Measurements from ENCODE around the gene GIGYF2.

Gene GIGYF2

DNA sequence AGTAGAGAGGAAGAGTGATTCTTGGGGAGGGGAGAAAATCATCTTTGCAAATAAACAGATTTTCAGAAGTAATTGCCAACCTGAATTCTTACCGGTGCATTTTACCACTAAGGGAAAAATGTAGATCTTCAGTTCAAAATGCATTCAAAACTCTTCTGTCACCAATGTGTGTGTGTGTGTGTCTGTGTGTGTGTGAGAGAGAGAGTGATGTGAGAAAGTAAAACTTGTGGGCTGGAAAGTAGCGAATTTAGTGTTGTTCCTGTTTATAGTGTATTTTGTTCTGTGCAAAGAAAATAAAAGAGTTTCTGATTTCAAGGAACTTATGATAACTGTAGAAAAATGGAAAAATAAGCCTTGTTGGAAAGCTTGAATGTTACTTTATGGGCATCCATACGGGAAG, 52.2 kb downstream of the GIGYF2 start:
- DNase-seq (ENCODE audit: low read depth in 2 of 2), result no peak

- no peak for DNase-seq (ENCODE audit: low read depth in 2 of 2)
Observed at GRCh38 chr2:232750135-232750671, 53.1 kb downstream of the GIGYF2 start.

- DNase-seq (ENCODE audit: low read depth in 2 of 2), result no peak
Observed at GRCh38 chr2:232757905-232758304, 60.8 kb downstream of the GIGYF2 start.

- DNase-seq (ENCODE audit: low read depth in 2 of 2), result no peak
Observed at GRCh38 chr2:232761301-232761907, 64.3 kb downstream of the GIGYF2 start.

GRCh38 chr2:232767866-232768265, 70.7 kb downstream of the GIGYF2 start:
- DNase-seq (ENCODE audit: low read depth in 2 of 2), result no peak

DNA sequence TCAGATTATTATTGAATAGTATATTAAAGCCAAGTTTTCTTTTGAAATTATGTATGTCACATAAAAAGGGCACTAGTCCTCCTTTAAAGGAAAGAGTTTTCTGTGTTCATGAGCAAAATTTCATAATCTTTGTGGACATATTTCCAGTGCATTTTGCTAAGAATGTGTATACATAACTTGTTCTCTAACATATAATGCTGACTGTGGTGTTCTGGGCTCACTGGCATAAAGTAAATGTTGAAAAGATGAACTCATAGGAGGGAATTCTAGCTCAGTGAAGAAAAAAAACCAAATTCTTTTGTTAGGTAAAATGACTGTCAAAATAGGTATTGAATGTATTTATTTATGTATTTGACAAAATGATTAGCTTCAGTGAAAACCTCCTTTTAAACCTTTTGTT, 73.1 kb downstream of the GIGYF2 start:
- DNase-seq (ENCODE audit: low read depth in 2 of 2), result no peak

DNA sequence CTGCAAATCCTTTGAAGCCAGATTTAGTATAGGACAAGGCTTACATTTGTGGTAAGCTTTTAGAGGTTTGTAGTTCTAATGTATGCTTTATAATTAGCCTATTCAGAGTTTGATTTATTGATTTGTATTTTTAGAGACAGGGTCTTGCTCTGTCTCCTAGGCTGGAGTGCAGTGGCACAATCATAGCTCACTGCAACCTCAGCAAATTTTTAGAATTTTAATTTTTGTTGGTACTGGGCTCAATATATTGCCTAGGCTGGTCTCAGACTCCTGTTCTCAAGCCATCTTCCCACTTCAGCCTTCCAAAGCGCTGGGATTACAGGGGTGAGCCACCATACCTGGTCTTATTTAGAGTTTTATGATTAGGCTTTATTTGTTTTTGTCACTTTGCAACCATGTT, 74.7 kb downstream of the GIGYF2 start:
- no peak for DNase-seq (ENCODE audit: low read depth in 2 of 2)

- DNase-seq (ENCODE audit: low read depth in 2 of 2), result no peak
Observed at GRCh38 chr2:232772531-232772930, 75.4 kb downstream of the GIGYF2 start.

GRCh38 chr2:232773815-232774214, 76.7 kb downstream of the GIGYF2 start:
- DNase-seq (ENCODE audit: low read depth in 2 of 2), result no peak

DNA sequence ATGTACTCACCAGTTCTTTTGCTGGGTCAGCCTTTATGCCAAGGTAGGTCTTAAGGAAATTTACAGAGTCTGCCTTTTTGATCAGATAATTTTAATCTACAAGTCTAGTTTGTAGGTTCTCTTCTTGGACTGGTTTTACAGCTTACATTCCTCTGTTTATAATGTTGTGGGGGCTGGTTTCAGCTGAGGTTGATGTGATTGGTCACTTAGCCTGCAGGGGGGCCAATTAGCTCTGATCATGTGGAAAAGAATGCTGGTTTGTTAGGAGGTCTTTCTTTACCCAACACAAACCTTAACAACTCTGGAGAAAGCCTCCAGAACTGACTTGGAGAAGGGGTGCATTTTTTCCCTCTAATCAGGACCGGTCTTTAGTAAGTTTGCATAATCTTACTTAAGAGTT, 79.3 kb downstream of the GIGYF2 start, which contains the start of gene KCNJ13:
Gene KCNJ13 (minus strand): TSS at position 131 of the 400 bp plus-strand sequence. CDS start 5,203 bp downstream, outside the sequence.
- no peak for DNase-seq (ENCODE audit: low read depth in 2 of 2)

DNA sequence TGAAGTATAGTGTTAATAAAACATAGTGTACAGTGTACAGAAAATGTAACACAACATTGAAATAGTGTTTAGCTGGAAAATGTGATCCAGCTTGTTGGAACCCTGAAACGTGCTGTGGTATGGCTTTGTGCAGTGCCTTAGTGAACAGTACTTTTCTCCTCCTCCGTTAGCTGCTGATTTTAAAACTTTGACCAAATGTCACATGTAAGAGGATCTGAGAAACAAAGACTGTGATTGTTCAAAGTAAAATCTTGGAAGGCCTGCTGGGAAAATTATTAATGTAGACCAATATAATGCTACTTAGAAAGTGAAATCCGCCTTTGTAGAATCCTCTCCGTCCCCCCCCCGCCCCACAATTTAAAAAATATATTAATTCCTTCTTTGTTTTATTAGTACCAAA, 80.1 kb downstream of the GIGYF2 start:
- DNase-seq (ENCODE audit: low read depth in 2 of 2), result no peak

GRCh38 chr2:232779465-232779864, 82.3 kb downstream of the GIGYF2 start:
- DNase-seq (ENCODE audit: low read depth in 2 of 2), result no peak

GRCh38 chr2:232779934-232780333, 82.8 kb downstream of the GIGYF2 start:
- no peak for DNase-seq (ENCODE audit: low read depth in 2 of 2)

- DNase-seq (ENCODE audit: low read depth in 2 of 2), result no peak
Observed at GRCh38 chr2:232781765-232782164, 84.6 kb downstream of the GIGYF2 start.

GRCh38 chr2:232783278-232783677, 86.1 kb downstream of the GIGYF2 start:
- no peak for DNase-seq (ENCODE audit: low read depth in 2 of 2)

DNA sequence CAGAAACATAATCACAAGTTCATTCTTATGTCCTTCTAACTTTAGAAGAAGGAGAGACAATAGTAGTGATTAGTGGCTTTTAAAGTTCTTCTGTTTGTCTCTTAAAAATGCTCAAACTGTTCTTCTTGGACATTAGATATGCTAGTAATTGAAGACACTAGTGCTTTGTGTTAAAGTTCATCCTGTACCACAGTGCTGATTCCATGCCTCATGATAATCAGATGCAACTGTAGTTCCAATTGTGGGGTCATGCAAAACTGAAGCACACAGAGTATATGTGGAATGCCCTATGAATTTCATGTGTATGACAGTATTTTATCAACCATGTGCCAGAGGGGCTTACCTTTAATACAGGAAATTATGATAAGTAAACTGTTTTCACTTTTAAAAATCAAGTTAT, 90.7 kb downstream of the GIGYF2 start:
- no peak for DNase-seq (ENCODE audit: low read depth in 2 of 2)

DNA sequence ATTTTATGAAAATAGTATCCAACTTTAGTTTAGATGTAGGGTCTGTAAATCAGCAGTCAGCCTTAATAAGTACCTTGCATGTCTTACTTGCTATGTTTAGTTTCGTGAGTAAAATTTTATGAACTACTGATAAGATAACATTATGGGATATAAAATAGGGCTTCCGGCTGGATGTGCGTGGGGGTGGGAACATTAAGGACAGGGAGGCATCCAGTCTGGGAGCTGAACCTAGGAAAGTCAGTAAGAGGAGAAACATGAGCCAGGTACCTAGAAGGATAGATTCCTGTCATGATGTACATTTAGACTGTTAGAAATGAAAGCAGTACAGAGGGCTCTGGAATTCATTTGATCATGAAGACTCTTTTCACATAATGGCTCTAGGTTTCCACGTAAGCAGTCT, 92.0 kb downstream of the GIGYF2 start:
- DNase-seq (ENCODE audit: low read depth in 2 of 2), result no peak

GRCh38 chr2:232791518-232791917, 94.4 kb downstream of the GIGYF2 start:
- DNase-seq (ENCODE audit: low read depth in 2 of 2), result no peak

- DNase-seq (ENCODE audit: low read depth in 2 of 2), result no peak
Observed at GRCh38 chr2:232793271-232793670, 96.1 kb downstream of the GIGYF2 start.

GRCh38 chr2:232794981-232795380, 97.8 kb downstream of the GIGYF2 start:
- DNase-seq (ENCODE audit: low read depth in 2 of 2), result no peak

DNA sequence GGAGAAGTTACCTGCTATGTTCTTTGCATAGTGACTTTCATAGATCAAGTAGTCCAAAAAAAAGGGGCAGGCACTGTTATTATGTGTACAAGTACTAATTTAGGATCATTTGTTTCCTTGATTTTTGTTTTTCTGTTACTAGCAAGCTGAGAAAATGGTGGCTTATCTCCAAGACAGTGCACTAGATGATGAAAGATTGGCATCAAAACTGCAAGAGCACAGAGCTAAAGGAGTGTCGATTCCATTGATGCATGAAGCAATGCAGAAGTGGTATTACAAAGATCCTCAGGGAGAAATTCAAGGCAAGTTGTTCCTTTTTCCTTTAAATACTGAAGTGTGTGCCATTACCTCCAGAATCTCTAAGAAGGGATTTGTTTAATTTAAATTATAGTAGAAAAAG, 98.8 kb downstream of the GIGYF2 start:
- DNase-seq (ENCODE audit: low read depth in 2 of 2), result no peak

DNA sequence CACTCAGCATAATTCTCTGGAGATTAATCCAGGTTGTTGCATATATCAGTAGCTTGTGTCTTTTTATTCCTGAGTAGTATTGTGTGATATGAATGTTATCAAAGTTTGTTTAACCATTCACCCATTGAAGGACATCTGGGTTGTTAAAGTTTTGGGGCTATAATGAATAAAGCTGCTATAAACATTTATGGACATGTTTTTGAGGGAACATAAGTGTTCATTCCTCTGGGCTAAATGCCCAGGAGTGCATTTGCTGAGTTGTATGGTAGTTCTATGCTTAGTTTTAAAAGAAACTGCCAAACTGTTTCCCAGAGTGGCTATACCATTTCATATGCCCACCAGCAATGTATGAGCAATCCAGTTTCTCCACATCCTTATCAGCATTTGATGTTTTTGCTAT, 101.1 kb downstream of the GIGYF2 start:
- no peak for DNase-seq (ENCODE audit: low read depth in 2 of 2)

DNA sequence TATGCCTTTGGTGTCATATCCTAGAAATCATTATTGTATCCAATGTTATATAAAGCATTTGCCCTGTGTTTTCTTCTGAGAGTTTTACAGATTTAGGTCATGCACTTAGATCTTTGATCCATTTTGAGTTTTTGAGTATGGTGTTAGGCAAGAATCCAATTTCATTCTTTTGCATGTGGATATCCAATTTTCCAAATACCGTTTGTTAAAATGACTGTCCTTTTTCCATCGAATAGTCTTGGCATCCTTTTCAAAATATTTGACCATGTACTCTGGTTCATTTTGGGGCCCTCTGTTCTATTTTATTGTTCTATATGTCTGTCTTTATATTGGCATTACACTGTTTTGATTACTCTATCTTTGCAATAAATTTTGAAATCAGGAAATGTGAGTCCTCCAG, 103.0 kb downstream of the GIGYF2 start:
- no peak for DNase-seq (ENCODE audit: low read depth in 2 of 2)

GRCh38 chr2:232802091-232802490, 105.0 kb downstream of the GIGYF2 start:
- DNase-seq (ENCODE audit: low read depth in 2 of 2), result no peak

All from stimulated activated CD8-positive, alpha-beta memory T cell treated with anti-CD3 and anti-CD28 coated beads, Interleukin-2, amount 100 ng/mL, for 1 hour (primary cell).